K562 (cell line): ENCODE results near the gene SET. TPM values are rescaled to one million over a fixed set of nuclear protein-coding genes. Genes with fewer than 3 reads are reported as not detected.

Source experiments
- ARNT ChIP-seq, 2 experiments: fragments of 450-650 bp; IDR thresholded peaks; 2 replicates each; pipeline ENCODE4 v1.6.1; 2016; ENCODE audit warnings: mild to moderate bottlenecking in 1 of 2
- BDP1 ChIP-seq: IDR thresholded peaks from 3 replicates; pipeline ENCODE4 v1.6.1; 2011; ENCODE audit not compliant: insufficient read length, insufficient read depth
- CBX3 ChIP-seq, 2 experiments: IDR thresholded peaks; 1 replicate in 1 of 2; 2 replicates in 1 of 2; pipeline ENCODE4 v1.6.1; 2012; ENCODE audit warnings: inconsistent platforms in 2 of 2, low read length in 2 of 2, borderline replicate concordance in 1 of 2, control low read depth in 1 of 2
- CC2D1A ChIP-seq: fragments of 450-650 bp; IDR thresholded peaks from 2 replicates; pipeline ENCODE4 v1.6.1; 2017; ENCODE audit warnings: mild to moderate bottlenecking
- CTCFL ChIP-seq: IDR thresholded peaks from 2 replicates; pipeline ENCODE4 v1.6.1; 2011; ENCODE audit warnings: borderline replicate concordance, low read depth, mild to moderate bottlenecking, moderate library complexity, low read length; ENCODE audit not compliant: insufficient read depth, poor library complexity, severe bottlenecking
- ERF ChIP-seq: fragments of 450-650 bp; formaldehyde crosslinking; IDR thresholded peaks from 2 replicates; pipeline ENCODE4 v1.4.0; 2020; ENCODE audit warnings: mild to moderate bottlenecking, mixed read lengths
- FIP1L1 ChIP-seq: fragments of 200-400 bp; formaldehyde crosslinking; IDR thresholded peaks from 2 replicates; pipeline ENCODE4 v1.6.1; 2018; ENCODE audit warnings: mild to moderate bottlenecking, low read depth, low read length; ENCODE audit not compliant: poor library complexity, severe bottlenecking
- FUS ChIP-seq: fragments of 200-400 bp; formaldehyde crosslinking; optimal IDR thresholded peaks from 2 replicates; pipeline ENCODE3; 2017; ENCODE audit warnings: low read depth, low read length
- KLF1 ChIP-seq: fragments of 450-650 bp; IDR thresholded peaks from 2 replicates; pipeline ENCODE4 v1.6.1; 2016; ENCODE audit warnings: missing genetic modification characterization, missing compliant biosample characterization
- MLX ChIP-seq, 2 experiments: fragments of 450-650 bp in 1 of 2; sonication (generic) in 1 of 2; formaldehyde crosslinking; conservative IDR thresholded peaks; 2 replicates each; pipeline versions ENCODE4 v1.4.0 to v1.8.1; 2020 to 2022; ENCODE audit warnings: mild to moderate bottlenecking in 1 of 2, missing genetic modification reagents in 1 of 2
- NONO ChIP-seq, 2 experiments: fragments of 200-400 bp in 1 of 2; fragments of 450-650 bp in 1 of 2; formaldehyde crosslinking in 1 of 2; IDR thresholded peaks; 2 replicates each; pipeline ENCODE4 v1.6.1; 2017; ENCODE audit warnings: low read depth in 2 of 2, mild to moderate bottlenecking in 2 of 2, moderate library complexity in 2 of 2, low read length in 1 of 2
- POLR2G ChIP-seq: fragments of 200-400 bp; formaldehyde crosslinking; IDR thresholded peaks from 2 replicates; pipeline ENCODE4 v1.6.1; 2017; ENCODE audit warnings: low read depth, mild to moderate bottlenecking, antibody characterized with exemption, low read length, moderate library complexity
- PTTG1 ChIP-seq: fragments of 450-650 bp; IDR thresholded peaks from 2 replicates; pipeline ENCODE4 v1.6.1; 2016; ENCODE audit warnings: low read depth, mild to moderate bottlenecking, missing genetic modification characterization, missing compliant biosample characterization
- RBM25 ChIP-seq: fragments of 200-400 bp; formaldehyde crosslinking; IDR thresholded peaks from 2 replicates; pipeline ENCODE4 v1.6.1; 2018; ENCODE audit warnings: low read length, low read depth, moderate library complexity; ENCODE audit not compliant: severe bottlenecking
- SAFB2 ChIP-seq: fragments of 200-400 bp; formaldehyde crosslinking; IDR thresholded peaks from 2 replicates; pipeline ENCODE4 v1.6.1; 2018; ENCODE audit warnings: borderline replicate concordance, low read length, low read depth, moderate library complexity; ENCODE audit not compliant: severe bottlenecking
- TCF7 ChIP-seq: sonication (generic); IDR thresholded peaks from 2 replicates; pipeline ENCODE4 v1.6.1; 2016; ENCODE audit warnings: antibody characterized with exemption, borderline replicate concordance
- ZBTB33 ChIP-seq: sonication (generic); formaldehyde crosslinking; IDR thresholded peaks from 2 replicates; pipeline ENCODE4 v1.8.1; 2023; ENCODE audit warnings: mild to moderate bottlenecking, missing genetic modification reagents
- ZNF232 ChIP-seq: sonication (generic); formaldehyde crosslinking; IDR thresholded peaks from 2 replicates; pipeline ENCODE4 v1.8.0; 2022; ENCODE audit warnings: mild to moderate bottlenecking, missing genetic modification reagents
- ZNF551 ChIP-seq: fragments of 250-450 bp; sonication (Bioruptor Pico); IDR thresholded peaks from 2 replicates; pipeline ENCODE4 v1.5.0; 2021; ENCODE audit warnings: mild to moderate bottlenecking, moderate library complexity
- ZNF583 ChIP-seq: fragments of 250-450 bp; sonication (Bioruptor Pico); IDR thresholded peaks from 2 replicates; pipeline ENCODE4 v1.4.0; 2020
- ZNF655 ChIP-seq: fragments of 250-450 bp; sonication (Bioruptor Pico); IDR thresholded peaks from 2 replicates; pipeline ENCODE4 v1.5.0; 2021
- polyA plus RNA-seq, 8 experiments: library from polyadenylated mRNA; depleted of rRNA in 4 of 8; stranded (reverse) in 5 of 8; unstranded in 3 of 8; fragments of >200 nt; fragmentation: Nextera tagmentation in 2 of 8; fragmentation: Illumina TruSeq in 1 of 8; extraction: Ambion mirVana in 2 of 8; extraction: Trizol in 1 of 8; gene quantifications; 2 replicates each; pipeline versions ENCODE4 v1.2.1 to v1.2.3, GENCODE V29; 2011 to 2014; ENCODE audit warnings: inconsistent platforms in 1 of 8, missing spikeins in 1 of 8
- total RNA-seq, 7 experiments: library from RNA; depleted of rRNA in 6 of 7; stranded (reverse); fragments of >200 nt in 6 of 7; fragmentation: Illumina TruSeq in 2 of 7; extraction: Trizol in 2 of 7; gene quantifications; 2 replicates each; pipeline versions ENCODE4 v1.2.1 to v1.2.3, GENCODE V29; 2011 to 2021; ENCODE audit warnings: low replicate concordance in 1 of 7

The SET gene
- total and polyA plus RNA-seq, 9 of the 15 experiments (the other 6 are each of a cell fraction or from before 2014, with no cell fraction given), result 404 to 1,447 (median 907) TPM

- TF ChIP-seq ZNF655, result no peak
- TF ChIP-seq ZNF583 (CRISPR knock-in tag), result no peak
- 0 out of 2 replicates have a peak, but pooled peaks have one; percentile 33 for TF ChIP-seq KLF1 (tag)
- TF ChIP-seq SAFB2, result no peak
- no peak for TF ChIP-seq ZBTB33
- TF ChIP-seq FIP1L1, result peak; percentile 80
- peak in 1 of 2 experiments; percentile 63; a peak in 1 of 4 replicates for TF ChIP-seq ARNT (IDR thresholded peaks at IDR 0.05)
- peak; percentile 21 for TF ChIP-seq FUS
- peak; percentile 97 for TF ChIP-seq RBM25
- TF ChIP-seq BDP1, result no peak
- peak in 1 of 2 experiments; percentile 91; a peak in 2 of 3 replicates for TF ChIP-seq CBX3 (IDR thresholded peaks at IDR 0.05; ENCODE audit: borderline replicate concordance in 1 of 2, low read length in 2 of 2)
- TF ChIP-seq ZNF551 (CRISPR knock-in tag), result no peak
- no peak for TF ChIP-seq MLX (CRISPR knock-in tag; conservative IDR thresholded peaks at IDR 0.05)
- TF ChIP-seq NONO (IDR thresholded peaks at IDR 0.05; ENCODE audit: low read depth in 2 of 2, low read length in 1 of 2), result peak in 1 of 2 experiments; percentile 50; a peak in 1 of 4 replicates
- peak; percentile 95 for TF ChIP-seq POLR2G
- no peak for TF ChIP-seq ZNF232 (CRISPR knock-in tag)
- peak; percentile 78 for TF ChIP-seq CC2D1A
- TF ChIP-seq ERF (CRISPR knock-in tag), result no peak; the same call in 1 of the 2 replicates
- TF ChIP-seq TCF7, result no peak
- no peak for TF ChIP-seq PTTG1 (tag)
- no peak for TF ChIP-seq CTCFL
These were observed 35.1 kb downstream of the SET start, which contains the start of gene ZDHHC12 (continued) for GRCh38 chr9:128723866-128724743.
